GM11168 (cell line): ENCODE results near the gene ACOT2.

Experiments
- in situ Hi-C: fragments of 300-500 bp; cut with MboI; formaldehyde crosslinking; loops from one replicate; pipeline ENCODE4 v1.12.0; 2022; ENCODE audit warnings: low sequenced_read_pairs; ENCODE audit not compliant: unreplicated experiment

Gene ACOT2

DNA sequence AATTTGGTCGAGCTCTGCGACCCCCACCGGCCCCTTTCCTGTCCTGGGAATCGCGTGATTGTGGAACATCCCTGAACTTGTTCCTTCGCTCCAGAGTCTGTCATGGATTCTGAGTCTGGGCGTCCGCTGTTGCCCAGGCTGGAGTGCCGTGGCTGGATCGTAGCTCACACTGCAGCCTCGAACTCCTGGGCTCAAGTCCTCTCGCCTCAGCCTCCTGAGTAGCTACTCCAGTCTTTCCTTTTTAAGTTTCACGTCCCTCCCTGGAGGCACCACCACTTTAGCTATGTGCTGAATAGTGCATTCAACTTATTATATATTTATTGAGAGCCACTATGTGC, 44.0 kb downstream of the ACOT2 start:
- in situ Hi-C loops: no loop called here

- in situ Hi-C loops: no loop called here
Observed at GRCh38 chr14:73613419-73613963, 44.5 kb downstream of the ACOT2 start.

GRCh38 chr14:73616831-73617230, 47.8 kb downstream of the ACOT2 start:
- in situ Hi-C loops: no loop called here

GRCh38 chr14:73619524-73619923, 50.5 kb downstream of the ACOT2 start:
- in situ Hi-C loops: no loop called here

DNA sequence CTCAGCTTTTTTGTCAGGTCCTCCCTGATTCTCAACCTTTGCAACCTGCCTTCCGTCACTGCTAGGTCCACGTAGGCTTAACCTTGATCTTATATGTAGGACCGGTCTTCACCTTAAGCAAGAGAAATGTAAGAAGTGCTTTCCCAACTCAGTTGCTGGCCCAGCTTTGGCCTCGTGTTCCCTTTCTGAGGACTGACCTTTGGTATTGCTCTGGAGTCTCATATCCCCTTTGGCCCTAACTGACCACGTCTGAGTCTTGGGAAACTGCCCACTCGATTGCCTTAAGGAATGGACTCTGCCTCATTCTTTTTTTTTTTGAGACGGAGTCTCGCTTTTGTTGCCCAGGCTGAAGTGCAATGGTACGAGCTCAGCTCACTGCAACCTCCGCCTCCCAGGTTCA, 51.3 kb downstream of the ACOT2 start:
- in situ Hi-C loops: no loop called here

- in situ Hi-C loops: no loop called here
Observed at GRCh38 chr14:73623504-73624054, 54.6 kb downstream of the ACOT2 start.
